ENCODE measurements around the gene OPCML.

DNA sequence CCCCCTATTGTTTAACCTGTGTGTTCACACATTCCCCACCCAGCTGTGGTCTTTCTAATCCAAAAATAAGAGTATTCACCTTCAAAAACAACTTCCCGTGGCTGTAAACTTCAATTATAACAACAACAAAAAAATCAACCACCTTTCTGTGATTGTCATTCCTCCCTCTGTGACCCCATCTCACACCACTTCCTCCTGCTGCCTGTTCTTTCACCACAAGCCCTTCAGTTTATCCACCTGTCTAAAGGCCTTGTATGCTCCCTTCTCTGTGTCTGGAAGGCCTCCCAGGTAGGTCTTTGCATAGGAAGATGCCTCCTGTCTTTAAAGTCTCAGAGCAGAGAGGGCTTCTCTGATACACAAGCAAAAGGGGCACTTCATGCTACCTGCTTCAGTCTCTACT, 707.7 kb downstream of the OPCML start:
- TF ChIP-seq, protein P1, sequence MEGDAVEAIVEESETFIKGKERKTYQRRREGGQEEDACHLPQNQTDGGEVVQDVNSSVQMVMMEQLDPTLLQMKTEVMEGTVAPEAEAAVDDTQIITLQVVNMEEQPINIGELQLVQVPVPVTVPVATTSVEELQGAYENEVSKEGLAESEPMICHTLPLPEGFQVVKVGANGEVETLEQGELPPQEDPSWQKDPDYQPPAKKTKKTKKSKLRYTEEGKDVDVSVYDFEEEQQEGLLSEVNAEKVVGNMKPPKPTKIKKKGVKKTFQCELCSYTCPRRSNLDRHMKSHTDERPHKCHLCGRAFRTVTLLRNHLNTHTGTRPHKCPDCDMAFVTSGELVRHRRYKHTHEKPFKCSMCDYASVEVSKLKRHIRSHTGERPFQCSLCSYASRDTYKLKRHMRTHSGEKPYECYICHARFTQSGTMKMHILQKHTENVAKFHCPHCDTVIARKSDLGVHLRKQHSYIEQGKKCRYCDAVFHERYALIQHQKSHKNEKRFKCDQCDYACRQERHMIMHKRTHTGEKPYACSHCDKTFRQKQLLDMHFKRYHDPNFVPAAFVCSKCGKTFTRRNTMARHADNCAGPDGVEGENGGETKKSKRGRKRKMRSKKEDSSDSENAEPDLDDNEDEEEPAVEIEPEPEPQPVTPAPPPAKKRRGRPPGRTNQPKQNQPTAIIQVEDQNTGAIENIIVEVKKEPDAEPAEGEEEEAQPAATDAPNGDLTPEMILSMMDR (IDR thresholded peaks at IDR 0.05) = no peak
- no peak for TF ChIP-seq ZFX (IDR thresholded peaks at IDR 0.05; ENCODE audit: borderline replicate concordance)
